HEK293 (cell line): Measurements from ENCODE around the gene PTPRN2.

ENCODE experiments used
- CTCF ChIP-seq: fragments of 450-650 bp; formaldehyde crosslinking; IDR thresholded peaks from 2 replicates; pipeline ENCODE4 v1.5.1; 2016; ENCODE audit warnings: missing biosample characterization, missing genetic modification characterization
- GLI4 ChIP-seq: fragments of 450-650 bp; formaldehyde crosslinking; IDR thresholded peaks from 2 replicates; pipeline ENCODE4 v1.5.1; 2016; ENCODE audit warnings: missing biosample characterization, missing genetic modification characterization
- MZF1 ChIP-seq: fragments of 450-650 bp; formaldehyde crosslinking; IDR thresholded peaks from 2 replicates; pipeline ENCODE4 v1.5.1; 2017; ENCODE audit warnings: missing biosample characterization, missing genetic modification characterization, borderline replicate concordance
- PBX3 ChIP-seq: sonication (generic); formaldehyde crosslinking; IDR thresholded peaks from 2 replicates; pipeline ENCODE4 v1.8.1; 2022; ENCODE audit warnings: mild to moderate bottlenecking, moderate library complexity, missing genetic modification reagents
- TSHZ1 ChIP-seq: fragments of 450-650 bp; formaldehyde crosslinking; IDR thresholded peaks from 2 replicates; pipeline ENCODE4 v1.5.1; 2016; ENCODE audit warnings: missing biosample characterization, missing genetic modification characterization, borderline replicate concordance
- ZBTB21 ChIP-seq: fragments of 450-650 bp; formaldehyde crosslinking; IDR thresholded peaks from 2 replicates; pipeline ENCODE4 v1.5.1; 2017; ENCODE audit warnings: missing biosample characterization, missing genetic modification characterization
- ZBTB8A ChIP-seq: fragments of 450-650 bp; formaldehyde crosslinking; IDR thresholded peaks from 2 replicates; pipeline ENCODE4 v1.5.1; 2016; ENCODE audit warnings: missing biosample characterization, missing genetic modification characterization
- ZNF138 ChIP-seq: fragments of 450-650 bp; formaldehyde crosslinking; IDR thresholded peaks from 2 replicates; pipeline ENCODE4 v1.5.1; 2016; ENCODE audit warnings: missing biosample characterization, missing genetic modification characterization, borderline replicate concordance
- ZNF175 ChIP-seq: fragments of 450-650 bp; formaldehyde crosslinking; IDR thresholded peaks from 2 replicates; pipeline ENCODE4 v1.5.1; 2016; ENCODE audit warnings: missing biosample characterization, missing genetic modification characterization
- ZNF610 ChIP-seq: fragments of 450-650 bp; formaldehyde crosslinking; IDR thresholded peaks from 2 replicates; pipeline ENCODE4 v1.5.1; 2016; ENCODE audit warnings: missing biosample characterization, missing genetic modification characterization, borderline replicate concordance
- ZNF621 ChIP-seq: fragments of 450-650 bp; formaldehyde crosslinking; IDR thresholded peaks from 2 replicates; pipeline ENCODE4 v1.5.1; 2017; ENCODE audit warnings: missing biosample characterization, missing genetic modification characterization
- ZNF629 ChIP-seq: fragments of 450-650 bp; formaldehyde crosslinking; IDR thresholded peaks from 2 replicates; pipeline ENCODE4 v1.5.1; 2017; ENCODE audit warnings: missing biosample characterization, missing genetic modification characterization
- ZNF785 ChIP-seq: fragments of 450-650 bp; formaldehyde crosslinking; IDR thresholded peaks from 2 replicates; pipeline ENCODE4 v1.5.1; 2016; ENCODE audit warnings: missing biosample characterization, missing genetic modification characterization

GRCh38 chr7:158406801-158407200, 180.8 kb downstream of the PTPRN2 start:
- no peak for TF ChIP-seq ZBTB21
- no peak for TF ChIP-seq CTCF (tag by site-specific recombination)
- no peak for TF ChIP-seq ZNF629 (tag by site-specific recombination)
- no peak for TF ChIP-seq ZNF621 (tag by site-specific recombination)
- no peak for TF ChIP-seq ZNF138
- TF ChIP-seq ZBTB8A (tag by site-specific recombination) = no peak
- TF ChIP-seq ZNF610 (tag by site-specific recombination) = no peak
- no peak for TF ChIP-seq ZNF785
- no peak for TF ChIP-seq GLI4 (tag by site-specific recombination)
- no peak for TF ChIP-seq TSHZ1 (tag by site-specific recombination)
- no peak for TF ChIP-seq ZNF175 (tag by site-specific recombination)
- no peak for TF ChIP-seq PBX3 (CRISPR knock-in tag)
- no peak for TF ChIP-seq MZF1 (tag by site-specific recombination)
